SK-N-SH (cell line): Measurements from ENCODE around the gene GAST. TPM values are rescaled to one million over a fixed set of nuclear protein-coding genes. Genes with fewer than 3 reads are reported as not detected.

ENCODE experiments used
- CTCF ChIA-PET: fragments of 300-600, 350-600 bp; formaldehyde crosslinking; extraction: SDS; loops from one replicate; lab custom pipeline; 2021; lab: Yijun Ruan, JAX
- POLR2A ChIA-PET: fragments of 350-600 bp; sonication (Branson Sonifier 250); formaldehyde crosslinking; extraction: SDS; loops from one replicate; lab custom pipeline; 2020; ENCODE audit warnings: antibody characterized with exemption, inconsistent platforms; lab: Yijun Ruan, JAX
- DNase-seq: peaks from one replicate; pipeline ENCODE4 v3.0.0; 2012
- H2AFZ ChIP-seq: fragments of 200-600 bp; sonication (generic); 2 replicates; pipeline ENCODE4 v1.8.1; 2016; ENCODE audit warnings: antibody characterized with exemption, mild to moderate bottlenecking, low read depth
- H3F3A ChIP-seq: fragments of 200-600 bp; sonication (generic); replicated peaks from 2 replicates; pipeline ENCODE3; 2016; ENCODE audit warnings: antibody characterized with exemption, mild to moderate bottlenecking; ENCODE audit not compliant: insufficient read depth
- H3K27ac ChIP-seq, 2 experiments: fragments of 200-500 bp in 1 of 2; fragments of 200-600 bp in 1 of 2; sonication (Bioruptor generic) in 1 of 2; sonication (generic), shearing (Covaris generic) in 1 of 2; 2 replicates each; pipeline versions ENCODE4 v1.5.1 to v1.6.1; 2014 to 2016; ENCODE audit warnings: low read depth in 2 of 2, inconsistent platforms in 1 of 2, low read length in 1 of 2, mild to moderate bottlenecking in 1 of 2, mixed read lengths in 1 of 2
- H3K27me3 ChIP-seq: fragments of 200-600 bp; sonication (generic), shearing (Covaris generic); 2 replicates; pipeline ENCODE4 v1.6.1; 2016; ENCODE audit warnings: mixed run types; ENCODE audit not compliant: insufficient read depth
- H3K36me3 ChIP-seq, 2 experiments: fragments of 200-500 bp in 1 of 2; fragments of 200-600 bp in 1 of 2; sonication (Bioruptor generic) in 1 of 2; sonication (generic) in 1 of 2; replicated peaks in 1 of 2; 2 replicates each; pipeline versions ENCODE3 to v1.5.1; 2014 to 2016; ENCODE audit warnings: low read length in 1 of 2, mild to moderate bottlenecking in 1 of 2; ENCODE audit not compliant: insufficient read depth in 2 of 2, control insufficient read depth in 1 of 2
- H3K4me1 ChIP-seq, 2 experiments: fragments of 200-500 bp in 1 of 2; fragments of 200-600 bp in 1 of 2; sonication (Bioruptor generic) in 1 of 2; sonication (generic), shearing (Covaris generic) in 1 of 2; 2 replicates each; pipeline versions ENCODE4 v1.5.1 to v1.6.1; 2014 to 2016; ENCODE audit warnings: low read depth in 1 of 2, low read length in 1 of 2, mixed run types in 1 of 2; ENCODE audit not compliant: insufficient read depth in 2 of 2, control insufficient read depth in 1 of 2
- H3K4me2 ChIP-seq: fragments of 200-600 bp; sonication (generic), shearing (Covaris generic); 2 replicates; pipeline ENCODE4 v1.6.1; 2017; ENCODE audit warnings: mixed run types
- H3K4me3 ChIP-seq, 2 experiments: fragments of 200-500 bp in 1 of 2; fragments of 200-600 bp in 1 of 2; sonication (Bioruptor generic) in 1 of 2; sonication (generic), shearing (Covaris generic) in 1 of 2; 2 replicates each; pipeline versions ENCODE4 v1.5.1 to v1.8.1; 2014 to 2016; ENCODE audit warnings: low read depth in 2 of 2, inconsistent platforms in 1 of 2, low read length in 1 of 2, mild to moderate bottlenecking in 1 of 2, mixed read lengths in 1 of 2, moderate library complexity in 1 of 2
- H3K79me2 ChIP-seq: fragments of 200-600 bp; sonication (generic); 2 replicates; pipeline ENCODE4 v1.8.1; 2017; ENCODE audit warnings: mild to moderate bottlenecking; ENCODE audit not compliant: insufficient read depth
- H3K9ac ChIP-seq: fragments of 200-600 bp; sonication (generic); 2 replicates; pipeline ENCODE4 v1.6.1; 2017; ENCODE audit warnings: mixed run types
- H3K9me2 ChIP-seq: fragments of 200-600 bp; sonication (generic); 2 replicates; pipeline ENCODE4 v1.6.1; 2017; ENCODE audit warnings: mixed run types
- H3K9me3 ChIP-seq: fragments of 200-600 bp; sonication (generic); 2 replicates; pipeline ENCODE4 v1.6.1; 2017; ENCODE audit warnings: mixed run types, mild to moderate bottlenecking, moderate library complexity
- H4K20me1 ChIP-seq: fragments of 200-600 bp; sonication (generic); 2 replicates; pipeline ENCODE4 v1.6.1; 2017; ENCODE audit warnings: mild to moderate bottlenecking, mixed run types; ENCODE audit not compliant: insufficient read depth
- ELF1 ChIP-seq: IDR thresholded peaks from 2 replicates; pipeline ENCODE4 v1.4.0; 2012
- FOSL2 ChIP-seq: IDR thresholded peaks from 2 replicates; pipeline ENCODE4 v1.4.0; 2012; ENCODE audit warnings: low read depth, mild to moderate bottlenecking, moderate library complexity, borderline replicate concordance
- FOXM1 ChIP-seq: IDR thresholded peaks from 2 replicates; pipeline ENCODE4 v1.4.0; 2012; ENCODE audit warnings: low read depth, mild to moderate bottlenecking
- JUND ChIP-seq: IDR thresholded peaks from 2 replicates; pipeline ENCODE4 v1.4.0; 2012
- NFIC ChIP-seq: IDR thresholded peaks from 2 replicates; pipeline ENCODE4 v1.4.0; 2012; ENCODE audit warnings: borderline replicate concordance
- RAD21 ChIP-seq: IDR thresholded peaks from 2 replicates; pipeline ENCODE4 v1.6.1; 2012; ENCODE audit warnings: mild to moderate bottlenecking, low read length
- RCOR1 ChIP-seq: fragments of 150-350 bp; IDR thresholded peaks from 2 replicates; pipeline ENCODE4 v1.6.1; 2017; ENCODE audit warnings: antibody characterized with exemption, low read length
- RFX5 ChIP-seq: IDR thresholded peaks from 2 replicates; pipeline ENCODE4 v1.6.1; 2012; ENCODE audit warnings: mild to moderate bottlenecking, improper control_type of control experiment, low read length
- RXRA ChIP-seq: IDR thresholded peaks from 2 replicates; pipeline ENCODE4 v1.4.0; 2012; ENCODE audit warnings: low read depth, mild to moderate bottlenecking, borderline replicate concordance
- SIN3A ChIP-seq: IDR thresholded peaks from 2 replicates; pipeline ENCODE4 v1.6.1; 2012; ENCODE audit warnings: low read depth, mild to moderate bottlenecking, low read length, moderate library complexity, borderline replicate concordance
- SMC3 ChIP-seq: IDR thresholded peaks from 2 replicates; pipeline ENCODE4 v1.6.1; 2012; ENCODE audit warnings: low read depth, low read length, improper control_type of control experiment
- TCF12 ChIP-seq: IDR thresholded peaks from 2 replicates; pipeline ENCODE4 v1.4.0; 2012
- TEAD4 ChIP-seq: IDR thresholded peaks from 2 replicates; pipeline ENCODE4 v1.4.0; 2012; ENCODE audit warnings: mild to moderate bottlenecking, borderline replicate concordance; ENCODE audit not compliant: insufficient read depth
- WGBS: methylation state at CpG from one replicate; pipeline ENCODE4 v1.1.6; 2017; ENCODE audit warnings: low lambda C conversion rate; 5-methylcytosine and 5-hydroxymethylcytosine counted together
- polyA plus RNA-seq, 3 experiments: library from polyadenylated mRNA; depleted of rRNA; stranded (reverse); fragments of >200 nt; gene quantifications; 2 replicates each; pipeline ENCODE4 v1.2.3, GENCODE V29; 2012
- TF ChIP-seq, protein P1 (sequence below): IDR thresholded peaks from 2 replicates; pipeline ENCODE4 v1.6.1; 2012; ENCODE audit warnings: mild to moderate bottlenecking, low read depth, low read length, moderate library complexity
- TF ChIP-seq, protein P2 (sequence below): fragments of 150-350 bp; IDR thresholded peaks from 2 replicates; pipeline ENCODE4 v1.6.1; 2016; ENCODE audit warnings: mild to moderate bottlenecking, low read depth, low read length
- TF ChIP-seq, protein P3 (sequence below): IDR thresholded peaks from 2 replicates; pipeline ENCODE4 v1.4.0; 2012; ENCODE audit warnings: low read depth
- TF ChIP-seq, protein P4 (sequence below): IDR thresholded peaks from 2 replicates; pipeline ENCODE4; 2012
- TF ChIP-seq, protein P5 (sequence below): IDR thresholded peaks from 2 replicates; pipeline ENCODE4 v1.4.0; 2012; ENCODE audit warnings: low read depth, borderline replicate concordance

GAST gene
- polyA plus RNA-seq, 1 of the 3 experiments (the other 2 are of a cell fraction) = not detected

DNA sequence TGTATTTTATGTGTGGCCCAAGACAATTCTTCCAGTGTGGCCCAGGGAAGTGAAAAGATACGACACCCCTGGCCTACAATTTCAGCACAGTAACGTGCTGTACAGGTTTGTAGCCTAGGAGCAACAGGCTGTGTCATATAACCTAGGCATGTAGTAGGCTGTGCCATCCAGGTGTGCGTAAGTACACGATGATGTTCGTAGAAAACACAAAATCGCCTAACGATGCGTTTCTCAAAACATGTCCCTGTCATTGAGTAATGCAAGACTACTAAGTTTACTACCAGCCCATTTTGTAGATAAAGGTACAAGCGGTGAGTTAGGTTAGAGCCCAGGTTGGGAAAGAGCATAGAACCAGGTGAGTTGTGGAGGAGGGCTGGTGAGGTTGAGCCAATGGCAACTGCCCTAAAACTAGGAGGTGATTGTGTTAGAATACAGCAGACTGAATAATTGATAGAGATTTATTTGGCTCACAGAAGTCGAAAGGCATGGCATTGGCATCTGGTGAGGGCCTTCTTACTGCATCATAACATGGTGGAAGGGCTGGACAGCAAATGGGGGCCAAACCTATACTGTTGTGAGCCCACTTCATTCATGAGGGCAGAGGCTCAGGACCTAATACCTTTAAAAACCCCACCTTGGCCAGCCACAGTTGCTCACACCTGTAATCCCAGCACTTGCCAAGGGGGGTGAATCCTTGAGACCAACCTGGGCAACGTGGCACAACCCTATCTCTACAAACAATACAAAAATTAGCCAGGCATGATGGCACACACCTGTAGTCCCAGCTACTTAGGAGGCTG is 19.2 kb upstream of the GAST start:
- no peak overlapping the region for H3K9ac ChIP-seq
- no peak overlapping the region for H3K4me3 ChIP-seq
- no peaks in the 10 kb centered on the region for H3K27me3 ChIP-seq
- H4K20me1 ChIP-seq = peaks cover 42% of the 10 kb centered on the region
- H3K4me2 ChIP-seq = no peak overlapping the region
- H3K9me3 ChIP-seq = no peaks in the 10 kb centered on the region
- TF ChIP-seq, protein P1, sequence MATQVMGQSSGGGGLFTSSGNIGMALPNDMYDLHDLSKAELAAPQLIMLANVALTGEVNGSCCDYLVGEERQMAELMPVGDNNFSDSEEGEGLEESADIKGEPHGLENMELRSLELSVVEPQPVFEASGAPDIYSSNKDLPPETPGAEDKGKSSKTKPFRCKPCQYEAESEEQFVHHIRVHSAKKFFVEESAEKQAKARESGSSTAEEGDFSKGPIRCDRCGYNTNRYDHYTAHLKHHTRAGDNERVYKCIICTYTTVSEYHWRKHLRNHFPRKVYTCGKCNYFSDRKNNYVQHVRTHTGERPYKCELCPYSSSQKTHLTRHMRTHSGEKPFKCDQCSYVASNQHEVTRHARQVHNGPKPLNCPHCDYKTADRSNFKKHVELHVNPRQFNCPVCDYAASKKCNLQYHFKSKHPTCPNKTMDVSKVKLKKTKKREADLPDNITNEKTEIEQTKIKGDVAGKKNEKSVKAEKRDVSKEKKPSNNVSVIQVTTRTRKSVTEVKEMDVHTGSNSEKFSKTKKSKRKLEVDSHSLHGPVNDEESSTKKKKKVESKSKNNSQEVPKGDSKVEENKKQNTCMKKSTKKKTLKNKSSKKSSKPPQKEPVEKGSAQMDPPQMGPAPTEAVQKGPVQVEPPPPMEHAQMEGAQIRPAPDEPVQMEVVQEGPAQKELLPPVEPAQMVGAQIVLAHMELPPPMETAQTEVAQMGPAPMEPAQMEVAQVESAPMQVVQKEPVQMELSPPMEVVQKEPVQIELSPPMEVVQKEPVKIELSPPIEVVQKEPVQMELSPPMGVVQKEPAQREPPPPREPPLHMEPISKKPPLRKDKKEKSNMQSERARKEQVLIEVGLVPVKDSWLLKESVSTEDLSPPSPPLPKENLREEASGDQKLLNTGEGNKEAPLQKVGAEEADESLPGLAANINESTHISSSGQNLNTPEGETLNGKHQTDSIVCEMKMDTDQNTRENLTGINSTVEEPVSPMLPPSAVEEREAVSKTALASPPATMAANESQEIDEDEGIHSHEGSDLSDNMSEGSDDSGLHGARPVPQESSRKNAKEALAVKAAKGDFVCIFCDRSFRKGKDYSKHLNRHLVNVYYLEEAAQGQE = no peak
- TF ChIP-seq JUND (peak; percentile 22; the same call in 1 of the 2 replicates), SIN3A (peak; percentile 66; the same call in 1 of the 2 replicates)
- TF ChIP-seq, protein P2, sequence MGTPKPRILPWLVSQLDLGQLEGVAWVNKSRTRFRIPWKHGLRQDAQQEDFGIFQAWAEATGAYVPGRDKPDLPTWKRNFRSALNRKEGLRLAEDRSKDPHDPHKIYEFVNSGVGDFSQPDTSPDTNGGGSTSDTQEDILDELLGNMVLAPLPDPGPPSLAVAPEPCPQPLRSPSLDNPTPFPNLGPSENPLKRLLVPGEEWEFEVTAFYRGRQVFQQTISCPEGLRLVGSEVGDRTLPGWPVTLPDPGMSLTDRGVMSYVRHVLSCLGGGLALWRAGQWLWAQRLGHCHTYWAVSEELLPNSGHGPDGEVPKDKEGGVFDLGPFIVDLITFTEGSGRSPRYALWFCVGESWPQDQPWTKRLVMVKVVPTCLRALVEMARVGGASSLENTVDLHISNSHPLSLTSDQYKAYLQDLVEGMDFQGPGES = no peak
- no peak overlapping the region for H2AFZ ChIP-seq
- 93% methylated on average over 11 of the region's 11 CpGs for WGBS
- H3K4me1 ChIP-seq = peaks cover 12 to 13% of the 10 kb centered on the region in 2 experiments
- peaks cover 38 to 53% of the 10 kb centered on the region in 2 experiments for H3K36me3 ChIP-seq
- peak overlapping the region in 1 of 2 experiments; percentile 100; a peak in 1 of 4 replicates for H3K27ac ChIP-seq
- DNase-seq = no peak
- no peaks in the 10 kb centered on the region for H3K9me2 ChIP-seq
- peaks cover 76% of the 10 kb centered on the region for H3F3A ChIP-seq
- ChIA-PET POLR2A (interaction anchor here (0.6 to 0.9 kb wide), 3 partner anchors 19 to 149 kb away, joined by 3 read pairs; no protein-coding TSS in a partner anchor), CTCF (interaction anchor here (1.0 to 18.0 kb wide), 3 partner anchors 9 to 27 kb away, joined by 3 to 235 read pairs (median 3); no protein-coding TSS in a partner anchor)
- peaks cover 27% of the 10 kb centered on the region for H3K79me2 ChIP-seq

DNA sequence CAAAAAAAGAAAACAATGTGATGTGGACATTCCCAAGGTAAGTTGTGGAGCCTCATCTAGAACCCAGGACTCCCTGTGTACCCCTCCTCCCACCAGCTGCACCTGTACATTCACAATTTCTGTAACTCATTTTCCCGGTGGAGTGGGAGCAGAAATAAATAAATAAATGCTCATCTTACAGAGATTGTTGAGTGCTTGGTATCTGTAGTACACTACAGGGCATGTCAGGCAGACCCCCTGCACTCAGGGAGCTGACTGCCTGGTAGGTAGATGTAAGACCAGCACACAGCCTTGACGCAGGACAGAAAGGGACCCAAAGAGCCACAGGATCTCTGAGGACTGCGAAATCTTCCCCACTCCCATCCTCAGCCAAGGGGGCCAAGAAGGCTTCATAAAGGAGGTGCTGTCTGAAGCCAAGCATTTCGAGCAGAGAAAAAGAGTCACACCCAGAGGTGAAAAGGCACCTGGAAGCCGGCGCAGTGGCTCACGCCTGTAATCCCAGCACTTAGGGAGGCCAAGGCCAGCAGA is 16.9 kb upstream of the GAST start:
- WGBS = 81% methylated on average over 6 of the region's 7 CpGs
- Histone ChIP-seq H2AFZ (no peak overlapping the region), H3F3A (peaks cover 63% of the 10 kb centered on the region), H3K9me2 (no peaks in the 10 kb centered on the region), H4K20me1 (peaks cover 33% of the 10 kb centered on the region), H3K36me3 (peaks cover 30 to 45% of the 10 kb centered on the region in 2 experiments), H3K27ac (no peak overlapping the region), H3K79me2 (peaks cover 15% of the 10 kb centered on the region), H3K27me3 (no peaks in the 10 kb centered on the region), H3K9ac (no peak overlapping the region), H3K4me3 (no peak overlapping the region), H3K9me3 (no peaks in the 10 kb centered on the region), H3K4me2 (no peak overlapping the region), H3K4me1 (peaks cover 9 to 12% of the 10 kb centered on the region in 2 experiments)
- CTCF ChIA-PET = interaction anchor here (0.6 to 3.1 kb wide), 25 partner anchors 10 to 1248 kb away, joined by 3 to 125 read pairs (median 6); partner anchors contain the start of genes GAST, JUP, NKIRAS2 and P3H4
- POLR2A ChIA-PET = interaction anchor here (0.6 kb wide), 1 partner anchor 16 kb away, joined by 4 read pairs; no protein-coding TSS in a partner anchor
- no peak for DNase-seq
- TF ChIP-seq, protein P3, sequence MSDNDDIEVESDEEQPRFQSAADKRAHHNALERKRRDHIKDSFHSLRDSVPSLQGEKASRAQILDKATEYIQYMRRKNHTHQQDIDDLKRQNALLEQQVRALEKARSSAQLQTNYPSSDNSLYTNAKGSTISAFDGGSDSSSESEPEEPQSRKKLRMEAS = no peak
- no peak for TF ChIP-seq SMC3
- no peak for TF ChIP-seq NFIC
- TF ChIP-seq FOXM1 = no peak
- no peak for TF ChIP-seq TCF12
- no peak for TF ChIP-seq RXRA
- TF ChIP-seq JUND = no peak
- no peak for TF ChIP-seq FOSL2
- TF ChIP-seq, protein P4, sequence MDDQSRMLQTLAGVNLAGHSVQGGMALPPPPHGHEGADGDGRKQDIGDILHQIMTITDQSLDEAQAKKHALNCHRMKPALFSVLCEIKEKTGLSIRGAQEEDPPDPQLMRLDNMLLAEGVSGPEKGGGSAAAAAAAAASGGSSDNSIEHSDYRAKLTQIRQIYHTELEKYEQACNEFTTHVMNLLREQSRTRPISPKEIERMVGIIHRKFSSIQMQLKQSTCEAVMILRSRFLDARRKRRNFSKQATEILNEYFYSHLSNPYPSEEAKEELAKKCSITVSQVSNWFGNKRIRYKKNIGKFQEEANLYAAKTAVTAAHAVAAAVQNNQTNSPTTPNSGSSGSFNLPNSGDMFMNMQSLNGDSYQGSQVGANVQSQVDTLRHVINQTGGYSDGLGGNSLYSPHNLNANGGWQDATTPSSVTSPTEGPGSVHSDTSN = no peak
- no peak for TF ChIP-seq RCOR1
- no peak for TF ChIP-seq RAD21
- TF ChIP-seq TEAD4 = no peak
- TF ChIP-seq RFX5 = no peak
- TF ChIP-seq ELF1 = no peak
- TF ChIP-seq, protein P5, sequence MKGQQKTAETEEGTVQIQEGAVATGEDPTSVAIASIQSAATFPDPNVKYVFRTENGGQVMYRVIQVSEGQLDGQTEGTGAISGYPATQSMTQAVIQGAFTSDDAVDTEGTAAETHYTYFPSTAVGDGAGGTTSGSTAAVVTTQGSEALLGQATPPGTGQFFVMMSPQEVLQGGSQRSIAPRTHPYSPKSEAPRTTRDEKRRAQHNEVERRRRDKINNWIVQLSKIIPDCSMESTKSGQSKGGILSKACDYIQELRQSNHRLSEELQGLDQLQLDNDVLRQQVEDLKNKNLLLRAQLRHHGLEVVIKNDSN = no peak
